ENCODE measurements around the gene PMEL.
"Not testable (repeated sequence)": the region's sequence is repeated elsewhere in the genome, so short reads cannot be mapped to it uniquely, and the experiment has no call there.

GRCh38 chr12:55999999-56000540 lies 34.2 kb upstream of the PMEL start:
- TF ChIP-seq CTCF, POLR2A (IDR thresholded peaks at IDR 0.05): not testable (repeated sequence)
